Right lobe of liver (tissue), 6 donors: Measurements from ENCODE around the gene PXMP4. TPM values are rescaled to one million over a fixed set of nuclear protein-coding genes. Genes with fewer than 3 reads are reported as not detected.

Source experiments
- ATAC-seq, 4 donors: fragments of 200-7000 bp; cut with Tn5 transposase; one replicate each; pipeline ENCODE4 v1.9.1; 2020; ENCODE audit warnings: mild to moderate bottlenecking in 4 of 4, moderate library complexity in 4 of 4
- DNase-seq, 3 donors: peaks; one replicate each; pipeline ENCODE4 v3.0.0-alpha.2; 2020
- H3K27ac ChIP-seq, 3 donors: fragments of 200-600 bp; one replicate each; pipeline ENCODE4 v1.8.0; 2022
- H3K27me3 ChIP-seq, 2 donors: fragments of 200-600 bp; one replicate each; pipeline ENCODE4 v1.8.0; 2022
- H3K36me3 ChIP-seq, 4 donors: fragments of 200-600 bp; sonication (generic) in 1 of 4; one replicate each; pipeline versions ENCODE4 v1.5.1 to v1.8.0; 2017 to 2022; ENCODE audit warnings: control low read depth in 1 of 4
- H3K4me1 ChIP-seq, 4 donors: fragments of 200-600 bp; sonication (generic) in 1 of 4; one replicate each; pipeline versions ENCODE4 v1.5.1 to v1.8.0; 2017 to 2022; ENCODE audit warnings: control low read depth in 1 of 4
- H3K4me3 ChIP-seq, 3 donors: fragments of 200-600 bp; one replicate each; pipeline ENCODE4 v1.8.0; 2022
- H3K9me3 ChIP-seq, 4 donors: fragments of 200-600 bp; sonication (generic) in 1 of 4; one replicate each; pipeline versions ENCODE4 v1.5.1 to v1.8.0; 2017 to 2022; ENCODE audit warnings: control low read depth in 1 of 4
- POLR2A ChIP-seq: fragments of 450-650 bp; IDR thresholded peaks from one replicate; pipeline ENCODE4 v1.6.1; 2017; ENCODE audit warnings: antibody characterized with exemption, mild to moderate bottlenecking
- WGBS: methylation state at CpG from one replicate; pipeline ENCODE4 v1.1.6; 2018; ENCODE audit warnings: low coverage, low lambda C conversion rate; ENCODE audit not compliant: insufficient coverage; ENCODE audit errors: missing lambda C conversion rate; 5-methylcytosine and 5-hydroxymethylcytosine counted together
- intact Hi-C, 2 donors: fragments of 100-400 bp; cut with DNase I; formaldehyde crosslinking; loops; one replicate each; pipeline versions ENCODE4 v1.11.2 to v1.14.1; 2022
- total RNA-seq, 6 experiments: library from RNA; depleted of rRNA in 2 of 6; stranded (reverse); fragments of >200 nt in 2 of 6; fragmentation: NEBNext Ultra II Directional in 3 of 6; extraction: Animal tissue kit (Norgen Biotek cat#: 25700) in 3 of 6; gene quantifications; one replicate each; pipeline versions ENCODE4 v1.1.0 to v1.2.4, GENCODE V29; 2016 to 2023
- TF ChIP-seq, protein P1 (sequence below), 4 donors: fragments of 200-600 bp in 3 of 4; fragments of 450-650 bp in 1 of 4; IDR thresholded peaks; one replicate each; pipeline versions ENCODE4 v1.5.1 to v1.8.0; 2016 to 2022; ENCODE audit warnings: antibody characterized with exemption in 4 of 4, mild to moderate bottlenecking in 2 of 4
- donor health status: DM: no; HTN: yes; CAD: no.
- donor health status: DM: no; HTN: no; CAD: no.
- donor health status: DM: no; HTN: no; CAD: no.
- donor health status: DM: no; HTN: yes; CAD: no.
- donor health status: DM: no; HTN: yes; CAD: no.

PXMP4 gene
- total RNA-seq, 6 experiments from 2014 or later: 5.5 to 17.8 (median 12.9) TPM

DNA sequence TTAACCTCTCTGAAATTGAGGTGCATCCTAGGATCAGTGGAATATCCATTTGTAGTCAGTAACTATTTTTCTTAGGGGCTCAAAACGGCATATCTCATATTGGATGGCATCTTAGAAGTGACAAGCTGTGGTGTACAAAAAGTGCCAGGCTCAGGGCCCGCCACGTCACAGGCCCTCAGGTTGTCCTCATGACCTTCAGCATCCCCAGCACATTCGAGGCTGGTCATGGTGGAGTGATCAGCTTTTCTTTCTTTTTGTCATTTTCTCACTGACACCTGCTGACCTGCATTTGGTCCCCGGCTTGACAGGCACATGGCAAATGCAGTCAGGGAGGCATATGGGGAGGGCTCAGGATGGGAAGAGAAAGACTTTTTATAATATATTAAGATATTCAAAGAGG lies 26.8 kb downstream of the PXMP4 start:
- TF ChIP-seq POLR2A: no peak
- TF ChIP-seq, protein P1, sequence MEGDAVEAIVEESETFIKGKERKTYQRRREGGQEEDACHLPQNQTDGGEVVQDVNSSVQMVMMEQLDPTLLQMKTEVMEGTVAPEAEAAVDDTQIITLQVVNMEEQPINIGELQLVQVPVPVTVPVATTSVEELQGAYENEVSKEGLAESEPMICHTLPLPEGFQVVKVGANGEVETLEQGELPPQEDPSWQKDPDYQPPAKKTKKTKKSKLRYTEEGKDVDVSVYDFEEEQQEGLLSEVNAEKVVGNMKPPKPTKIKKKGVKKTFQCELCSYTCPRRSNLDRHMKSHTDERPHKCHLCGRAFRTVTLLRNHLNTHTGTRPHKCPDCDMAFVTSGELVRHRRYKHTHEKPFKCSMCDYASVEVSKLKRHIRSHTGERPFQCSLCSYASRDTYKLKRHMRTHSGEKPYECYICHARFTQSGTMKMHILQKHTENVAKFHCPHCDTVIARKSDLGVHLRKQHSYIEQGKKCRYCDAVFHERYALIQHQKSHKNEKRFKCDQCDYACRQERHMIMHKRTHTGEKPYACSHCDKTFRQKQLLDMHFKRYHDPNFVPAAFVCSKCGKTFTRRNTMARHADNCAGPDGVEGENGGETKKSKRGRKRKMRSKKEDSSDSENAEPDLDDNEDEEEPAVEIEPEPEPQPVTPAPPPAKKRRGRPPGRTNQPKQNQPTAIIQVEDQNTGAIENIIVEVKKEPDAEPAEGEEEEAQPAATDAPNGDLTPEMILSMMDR (IDR thresholded peaks at IDR 0.05): no peak
- DNase-seq (no peak), ATAC-seq (no peak)
- Histone ChIP-seq H3K27me3 (no peaks in the 10 kb centered on the region), H3K9me3 (no peaks in the 10 kb centered on the region), H3K4me3 (no peak overlapping the region), H3K36me3 (no peaks in the 10 kb centered on the region), H3K4me1 (no peaks in the 10 kb centered on the region), H3K27ac (no peak overlapping the region)
- intact Hi-C loops: no loop called here
- WGBS: 85% methylated on average over 4 of the region's 5 CpGs

DNA sequence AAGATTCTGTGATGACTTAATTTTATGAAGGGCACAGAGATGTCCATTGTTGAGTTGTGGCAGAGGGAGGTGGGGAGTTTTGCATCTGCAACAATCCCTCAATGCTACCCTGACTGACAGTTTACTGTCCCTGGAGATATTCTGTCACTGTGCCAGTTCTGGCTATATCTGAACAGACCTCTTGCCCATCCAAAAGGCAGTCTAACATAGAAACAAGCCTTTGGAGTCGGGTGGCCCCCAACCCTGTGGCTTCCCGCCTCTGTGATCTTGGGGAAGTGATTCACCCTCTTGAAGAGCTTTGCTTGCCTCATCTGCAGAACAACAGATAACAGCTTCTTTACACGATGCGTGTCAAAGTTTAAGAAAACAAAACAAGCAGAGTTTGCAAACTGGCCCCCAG lies 30.1 kb downstream of the PXMP4 start:
- no peak overlapping the region for H3K4me3 ChIP-seq
- no peak overlapping the region for H3K27ac ChIP-seq
- H3K36me3 ChIP-seq: no peaks in the 10 kb centered on the region
- peaks cover 0 to 3% (median 0%) of the 10 kb centered on the region in 4 donors for H3K4me1 ChIP-seq
- no peaks in the 10 kb centered on the region for H3K27me3 ChIP-seq
- TF ChIP-seq, protein P1 (IDR thresholded peaks at IDR 0.05): no peak
- intact Hi-C loops: no loop called here
- DNase-seq (no peak), ATAC-seq (peak in 2 of 4 donors; percentile 9 to 18)
- WGBS: 34% methylated on average over 4 of the region's 4 CpGs
- H3K9me3 ChIP-seq: no peaks in the 10 kb centered on the region

DNA sequence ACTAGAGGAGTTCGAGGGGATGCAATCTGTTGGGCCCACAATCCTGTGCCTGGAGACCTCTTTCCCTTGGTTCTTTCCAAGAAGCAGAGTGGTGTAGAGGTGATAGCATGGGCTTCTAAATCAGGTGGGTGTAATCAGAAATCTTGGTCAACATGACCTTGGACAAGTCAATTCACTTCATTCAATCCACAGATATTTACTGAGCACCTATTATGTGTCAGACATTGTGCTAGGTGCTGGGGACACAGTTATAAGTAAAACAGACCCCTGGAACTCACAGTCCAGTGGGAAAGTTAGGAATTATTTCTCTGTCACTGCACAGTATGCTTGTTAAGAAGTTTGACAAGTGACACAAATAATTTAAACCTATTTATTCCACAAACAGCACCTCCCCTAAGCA lies 30.6 kb downstream of the PXMP4 start:
- TF ChIP-seq POLR2A: no peak
- TF ChIP-seq, protein P1 (IDR thresholded peaks at IDR 0.05): no peak
- no peak overlapping the region for H3K4me3 ChIP-seq
- ATAC-seq (no peak), DNase-seq (no peak)
- H3K36me3 ChIP-seq: no peaks in the 10 kb centered on the region
- no peaks in the 10 kb centered on the region for H3K27me3 ChIP-seq
- WGBS: 80% methylated on average over 1 of the region's 1 CpG
- H3K4me1 ChIP-seq: peaks cover 0 to 3% (median 0%) of the 10 kb centered on the region in 4 donors
- no peak overlapping the region for H3K27ac ChIP-seq
- H3K9me3 ChIP-seq: no peaks in the 10 kb centered on the region
- intact Hi-C loops: no loop called here

DNA sequence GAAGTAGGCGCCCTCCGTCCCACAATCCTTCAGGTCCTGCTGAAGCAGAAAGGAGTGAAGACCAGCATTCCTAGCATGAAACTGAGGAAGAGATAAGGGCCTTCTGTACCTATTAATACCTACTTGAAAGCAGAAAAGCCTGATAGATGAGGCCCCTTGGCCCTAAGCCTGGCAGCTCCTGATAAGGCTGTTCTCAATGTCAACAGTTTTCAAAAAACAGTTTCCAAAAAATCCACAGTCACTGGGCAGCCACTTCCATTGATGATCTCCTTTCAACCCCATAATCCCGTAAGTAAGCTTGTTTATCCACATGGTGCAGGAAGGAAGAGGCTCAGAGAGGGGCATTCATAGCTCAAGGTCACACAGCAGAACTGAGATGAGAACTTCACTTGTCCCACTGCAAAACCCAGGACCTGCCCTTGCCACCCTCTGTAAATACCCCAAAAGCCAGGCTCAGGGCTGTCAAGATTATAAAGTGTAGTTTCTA lies 31.1 kb downstream of the PXMP4 start:
- intact Hi-C loops: no loop called here
- no peaks in the 10 kb centered on the region for H3K27me3 ChIP-seq
- TF ChIP-seq, protein P1 (IDR thresholded peaks at IDR 0.05): no peak
- no peak for TF ChIP-seq POLR2A
- DNase-seq: no peak
- no peak for ATAC-seq
- 83% methylated on average over 2 of the region's 3 CpGs for WGBS
- H3K27ac ChIP-seq: no peak overlapping the region
- no peaks in the 10 kb centered on the region for H3K36me3 ChIP-seq
- H3K4me3 ChIP-seq: no peak overlapping the region
- peaks cover 0 to 3% (median 0%) of the 10 kb centered on the region in 4 donors for H3K4me1 ChIP-seq
- H3K9me3 ChIP-seq: no peaks in the 10 kb centered on the region
